Aorta (tissue), 5 donors: ENCODE results near the gene UBC. TPM values are rescaled to one million over a fixed set of nuclear protein-coding genes. Genes with fewer than 3 reads are reported as not detected.
A peak's percentile ranks its signal among the peaks of the same experiment; 100 is the strongest.

ENCODE experiments used
- ATAC-seq: fragments of 200-7000 bp; cut with Tn5 transposase; one replicate; pipeline ENCODE4 v1.9.1; 2022; ENCODE audit warnings: moderate library complexity; ENCODE audit not compliant: low FRiP score
- DNase-seq, 2 donors: peaks; one replicate each; pipeline ENCODE4 v3.0.0-alpha.2; 2020
- H3K27ac ChIP-seq, 2 donors: one replicate each; pipeline ENCODE4 v1.5.1; 2013; ENCODE audit warnings: low read length in 2 of 2, mild to moderate bottlenecking in 2 of 2, moderate library complexity in 2 of 2, control low read depth in 1 of 2, inconsistent platforms in 1 of 2, low read depth in 1 of 2
- H3K27me3 ChIP-seq, 2 donors: one replicate each; pipeline ENCODE4 v1.6.1; 2013; ENCODE audit warnings: control low read depth in 1 of 2, low read length in 1 of 2, mild to moderate bottlenecking in 1 of 2, moderate library complexity in 1 of 2; ENCODE audit not compliant: insufficient read depth in 2 of 2, control insufficient read depth in 1 of 2
- H3K36me3 ChIP-seq, 2 donors: one replicate each; pipeline ENCODE4 v1.6.1; 2013; ENCODE audit warnings: control low read depth in 1 of 2, low read length in 1 of 2, mild to moderate bottlenecking in 1 of 2; ENCODE audit not compliant: insufficient read depth in 2 of 2, control insufficient read depth in 1 of 2
- H3K4me1 ChIP-seq, 2 donors: one replicate each; pipeline ENCODE4 v1.6.1; 2013; ENCODE audit warnings: low read length in 2 of 2, control low read depth in 1 of 2, mild to moderate bottlenecking in 1 of 2, moderate library complexity in 1 of 2; ENCODE audit not compliant: insufficient read depth in 2 of 2, control insufficient read depth in 1 of 2
- H3K4me3 ChIP-seq, 2 donors: one replicate each; pipeline ENCODE4 v1.5.1; 2013; ENCODE audit warnings: low read length in 2 of 2, control low read depth in 1 of 2, mild to moderate bottlenecking in 1 of 2
- H3K9me3 ChIP-seq: one replicate; pipeline ENCODE4 v1.6.1; 2013; ENCODE audit warnings: mild to moderate bottlenecking, low read length; ENCODE audit not compliant: control insufficient read depth
- WGBS, 2 donors: extraction: QIAGEN DNeasy Blood & Tissue Kit; methylation state at CpG; one replicate each; pipeline ENCODE4 v1.1.7; 2013; 5-methylcytosine and 5-hydroxymethylcytosine counted together
- intact Hi-C, 2 donors: fragments of 100-400 bp; cut with DNase I; formaldehyde crosslinking; loops; one replicate each; pipeline versions ENCODE4 v1.14.2 to v1.15.0; 2022
- polyA plus RNA-seq, 2 donors: library from polyadenylated mRNA; stranded (reverse); fragments of 200-250 nt; gene quantifications; one replicate each; pipeline ENCODE4 v1.2.3, GENCODE V29; 2013
- total RNA-seq, 2 donors: library from RNA; stranded (reverse); fragmentation: NEBNext Ultra II Directional; extraction: Animal tissue kit (Norgen Biotek cat#: 25700); gene quantifications; one replicate each; pipeline ENCODE4 v1.2.1, GENCODE V29; 2021
- donor health status: healthy with polysubstance abuse.
- donor health status: Bipolar disorder and iron deficiency.
- donor health status: DM: no; HTN: no; CAD: no.
- donor health status: DM: no; HTN: no; CAD: no.
- donor health status: DM: yes; HTN: yes; CAD: no.

UBC gene
- total and polyA plus RNA-seq, 4 donors: 667 to 1,844 (median 1,253) TPM

DNA sequence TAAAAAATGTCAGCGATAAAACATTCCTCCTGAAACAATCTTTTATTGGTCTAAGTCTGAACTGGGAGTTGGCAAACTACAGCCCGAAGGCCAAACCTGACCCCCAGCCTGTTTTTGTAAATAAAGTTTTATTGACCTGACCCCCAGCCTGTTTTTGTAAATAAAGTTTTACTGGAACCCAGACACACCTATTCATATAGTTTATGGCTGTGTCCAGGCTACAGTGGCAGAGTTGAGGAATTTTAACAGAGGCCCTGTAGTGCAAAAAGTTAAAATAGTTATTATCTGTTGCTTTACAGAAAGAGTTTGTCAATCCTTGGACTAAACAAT is 38.7 kb downstream of the UBC start:
- Histone ChIP-seq H3K9me3 (no peaks in the 10 kb centered on the region), H3K4me1 (no peaks in the 10 kb centered on the region), H3K4me3 (no peak overlapping the region), H3K27me3 (no peaks in the 10 kb centered on the region), H3K36me3 (no peaks in the 10 kb centered on the region), H3K27ac (no peak overlapping the region)
- WGBS, 2 donors: 69 to 72% methylated on average over 2 of the region's 2 CpGs
- ATAC-seq (no peak), DNase-seq (no peak)
- intact Hi-C loops: no loop called here

DNA sequence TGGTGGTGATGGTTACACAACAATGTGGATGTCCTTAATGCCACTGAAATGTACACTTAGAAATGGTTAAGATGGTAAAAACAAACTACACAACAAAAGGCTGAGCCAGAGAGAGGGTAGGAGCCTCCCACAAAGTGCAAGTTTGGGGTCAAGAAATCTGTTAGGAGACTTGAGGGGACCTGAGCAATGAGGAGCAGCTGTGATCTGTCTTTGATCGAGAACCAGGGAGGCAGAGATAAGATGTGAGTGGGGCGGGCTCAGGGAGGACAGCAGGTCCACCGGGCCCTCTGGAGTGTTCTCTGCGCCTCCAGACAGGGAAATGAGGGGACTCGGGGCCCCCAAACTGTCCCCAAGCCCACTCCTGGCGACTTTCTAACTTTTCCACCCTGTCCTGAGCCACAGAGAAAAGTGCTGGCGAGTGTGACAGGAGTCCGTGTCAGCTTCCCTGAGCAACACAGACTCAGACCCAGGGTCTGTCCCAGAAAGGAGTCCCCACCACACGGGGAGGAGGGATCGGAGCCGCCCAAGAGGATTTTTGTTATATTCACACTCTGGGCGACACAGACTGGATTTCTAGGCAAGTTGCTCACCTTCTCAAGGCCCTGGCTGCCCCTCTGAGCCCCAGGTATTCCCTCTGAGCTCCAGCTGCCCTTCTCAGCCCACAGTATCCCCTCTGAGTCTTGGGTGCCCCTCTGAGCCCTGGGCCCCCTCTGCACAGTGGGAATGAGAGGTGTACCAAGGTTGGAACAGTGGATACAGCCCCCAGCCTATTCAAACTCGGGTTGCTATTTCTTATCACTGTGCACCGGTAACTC is 39.3 kb downstream of the UBC start:
- WGBS, 2 donors: 71 to 76% methylated on average over 14 of the region's 14 CpGs
- Histone ChIP-seq H3K4me3 (no peak overlapping the region), H3K27ac (no peak overlapping the region), H3K36me3 (no peaks in the 10 kb centered on the region), H3K4me1 (no peaks in the 10 kb centered on the region), H3K27me3 (no peaks in the 10 kb centered on the region), H3K9me3 (no peaks in the 10 kb centered on the region)
- intact Hi-C loops: no loop called here
- DNase-seq (no peak), ATAC-seq (no peak)

DNA sequence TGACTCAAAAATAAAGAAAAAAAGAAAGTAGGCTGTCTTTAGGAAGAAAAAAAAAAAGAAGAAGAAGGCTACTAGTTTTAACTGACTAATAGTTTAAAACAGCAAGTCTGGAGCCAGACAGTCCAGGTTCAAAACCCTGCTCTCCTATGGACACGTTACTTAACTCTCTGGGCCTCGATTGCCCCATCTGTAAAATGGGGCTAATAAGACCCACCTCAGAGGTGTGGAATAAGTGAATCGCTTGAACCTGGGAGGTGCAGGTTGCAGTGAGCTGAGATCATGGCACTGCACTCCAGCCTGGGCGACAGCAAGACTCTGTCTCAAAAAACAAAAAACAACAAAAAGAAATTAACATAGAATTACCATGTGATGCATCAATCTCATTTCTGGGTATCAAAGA is 40.3 kb downstream of the UBC start:
- no peak for DNase-seq
- no peak overlapping the region for H3K27ac ChIP-seq
- intact Hi-C loops: no loop called here
- no peaks in the 10 kb centered on the region for H3K36me3 ChIP-seq
- no peaks in the 10 kb centered on the region for H3K9me3 ChIP-seq
- no peaks in the 10 kb centered on the region for H3K27me3 ChIP-seq
- WGBS, 2 donors: 92 to 94% methylated on average over 4 of the region's 4 CpGs
- no peaks in the 10 kb centered on the region for H3K4me1 ChIP-seq
- H3K4me3 ChIP-seq: no peak overlapping the region
- ATAC-seq: no peak

DNA sequence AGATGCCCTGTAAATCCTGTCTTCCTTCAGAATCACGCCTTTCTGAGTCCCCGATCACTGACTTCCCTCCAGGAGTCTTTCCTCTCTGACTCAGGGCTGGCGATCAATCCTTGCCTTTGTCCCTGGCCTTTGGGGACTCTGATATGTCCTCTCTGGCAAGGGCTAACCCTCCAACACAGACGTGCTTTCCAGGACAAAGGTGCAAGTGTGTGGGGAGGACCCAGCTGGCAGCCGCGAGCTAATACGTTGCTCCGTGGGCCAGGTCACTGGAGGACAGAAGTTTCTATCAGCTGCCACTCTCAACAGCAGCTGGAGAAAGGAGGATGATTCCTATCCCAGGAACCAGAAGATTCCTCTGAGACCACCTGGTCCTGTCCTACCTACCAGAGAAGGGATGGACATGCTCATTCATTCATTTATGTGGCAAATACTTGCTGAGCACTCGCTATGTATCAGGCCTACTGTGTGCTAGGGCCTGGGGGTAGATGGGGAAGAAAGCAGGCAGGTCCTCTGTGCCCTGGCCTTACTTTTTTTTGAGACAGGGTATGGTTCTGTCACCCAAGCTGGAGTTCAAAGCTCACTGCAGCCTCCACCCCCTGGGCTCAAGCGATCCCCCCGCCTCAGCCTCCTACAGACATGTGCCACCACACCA is 42.3 kb downstream of the UBC start:
- ATAC-seq: no peak

DNA sequence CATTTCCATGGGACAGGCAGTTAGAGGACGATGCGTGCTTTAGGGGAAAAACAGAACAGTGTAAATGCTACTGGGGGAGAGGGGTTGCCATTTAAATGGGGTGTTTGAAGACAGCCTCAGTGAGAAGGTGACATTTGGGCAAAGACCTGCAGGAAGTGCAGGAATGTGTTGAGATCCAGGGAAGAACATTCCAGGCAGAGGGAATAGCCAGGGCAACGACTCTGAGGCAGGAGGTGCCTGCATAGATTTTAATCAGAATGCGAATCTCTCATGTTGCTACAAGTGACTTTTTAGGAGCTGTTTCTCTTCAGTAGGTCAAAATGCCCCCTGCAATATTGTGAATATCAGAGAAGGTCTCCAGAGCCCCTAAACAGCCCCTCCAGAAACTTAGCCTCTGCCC is 43.2 kb downstream of the UBC start:
- no peaks in the 10 kb centered on the region for H3K9me3 ChIP-seq
- WGBS, 2 donors: 88 to 90% methylated on average over 4 of the region's 4 CpGs

More for the DNA sequence above, 42.3 kb downstream of the UBC start:
- no peak overlapping the region for H3K4me3 ChIP-seq
- no peak overlapping the region for H3K27ac ChIP-seq
- DNase-seq: no peak
- 89 to 92% methylated on average over 11 of the region's 11 CpGs for WGBS, 2 donors
- no peaks in the 10 kb centered on the region for H3K4me1 ChIP-seq
- intact Hi-C loops: no loop called here
- H3K9me3 ChIP-seq: no peaks in the 10 kb centered on the region
- no peaks in the 10 kb centered on the region for H3K27me3 ChIP-seq
- no peaks in the 10 kb centered on the region for H3K36me3 ChIP-seq

DNA sequence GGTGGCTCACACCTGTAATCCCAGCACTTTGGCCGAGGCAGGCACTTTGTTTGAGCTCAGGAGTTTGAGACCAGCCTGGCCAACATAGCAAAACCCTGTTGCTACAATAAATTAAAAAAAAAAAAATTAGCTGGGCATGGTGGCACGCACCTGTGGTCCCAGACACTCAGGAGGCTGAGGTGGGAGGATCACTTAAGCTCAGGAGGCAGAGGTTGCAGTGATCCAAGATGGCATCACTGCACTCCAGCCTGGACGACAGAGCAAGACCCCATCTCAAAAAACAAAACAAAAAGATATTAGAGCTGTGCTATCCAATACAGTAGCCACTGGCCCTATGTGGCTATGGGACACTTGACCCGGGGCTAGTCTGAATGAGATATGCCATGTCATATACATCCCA is 43.9 kb downstream of the UBC start:
- DNase-seq (no peak), ATAC-seq (no peak)
- H3K4me3 ChIP-seq: no peak overlapping the region
- intact Hi-C loops: no loop called here
- no peak overlapping the region for H3K27ac ChIP-seq
- no peaks in the 10 kb centered on the region for H3K4me1 ChIP-seq
- 93 to 94% methylated on average over 4 of the region's 4 CpGs for WGBS, 2 donors
- H3K36me3 ChIP-seq: no peaks in the 10 kb centered on the region
- no peaks in the 10 kb centered on the region for H3K9me3 ChIP-seq
- no peaks in the 10 kb centered on the region for H3K27me3 ChIP-seq

More for the DNA sequence above, 43.2 kb downstream of the UBC start:
- no peak for ATAC-seq
- H3K27ac ChIP-seq: no peak overlapping the region
- no peaks in the 10 kb centered on the region for H3K36me3 ChIP-seq
- no peaks in the 10 kb centered on the region for H3K27me3 ChIP-seq
- no peak overlapping the region for H3K4me3 ChIP-seq
- H3K4me1 ChIP-seq: no peaks in the 10 kb centered on the region
- intact Hi-C loops: no loop called here
- no peak for DNase-seq

DNA sequence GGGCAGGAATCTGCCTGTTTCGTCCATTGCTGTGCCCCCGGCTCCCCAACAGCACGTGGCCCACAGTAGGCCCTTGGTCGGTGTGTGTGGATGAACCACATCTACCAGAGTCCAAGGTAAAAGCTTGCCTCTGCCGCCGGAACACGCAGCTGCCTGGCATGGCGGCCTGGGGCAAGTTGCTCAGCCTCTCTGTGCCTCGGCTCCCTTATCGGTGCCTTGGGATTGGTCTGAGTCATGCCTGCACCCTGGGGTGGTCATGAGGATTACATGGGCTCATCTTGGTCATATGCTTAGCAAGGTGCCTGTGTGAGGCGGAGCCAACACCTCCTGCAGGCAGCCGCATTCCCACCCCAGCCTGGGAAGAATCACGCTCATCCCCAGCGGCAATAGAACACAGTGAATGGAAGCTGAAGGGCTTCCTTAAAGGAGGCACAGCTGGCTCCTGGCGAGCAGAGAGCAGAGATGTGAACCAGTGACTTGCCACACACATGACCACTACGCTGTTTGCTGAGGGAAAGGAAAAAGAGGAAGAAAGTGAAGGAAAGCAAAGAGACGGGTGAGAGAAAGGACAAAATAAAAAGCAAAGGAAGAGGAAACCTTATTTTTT is 45.3 kb downstream of the UBC start:
- Histone ChIP-seq H3K9me3 (no peaks in the 10 kb centered on the region), H3K36me3 (no peaks in the 10 kb centered on the region), H3K27me3 (no peaks in the 10 kb centered on the region), H3K4me1 (no peaks in the 10 kb centered on the region), H3K4me3 (no peak overlapping the region), H3K27ac (no peak overlapping the region)
- intact Hi-C loops: no loop called here
- ATAC-seq: peak; percentile 52
- DNase-seq: peak in 1 of 2 donors; percentile 72
- 81 to 86% methylated on average over 17 of the region's 17 CpGs for WGBS, 2 donors

DNA sequence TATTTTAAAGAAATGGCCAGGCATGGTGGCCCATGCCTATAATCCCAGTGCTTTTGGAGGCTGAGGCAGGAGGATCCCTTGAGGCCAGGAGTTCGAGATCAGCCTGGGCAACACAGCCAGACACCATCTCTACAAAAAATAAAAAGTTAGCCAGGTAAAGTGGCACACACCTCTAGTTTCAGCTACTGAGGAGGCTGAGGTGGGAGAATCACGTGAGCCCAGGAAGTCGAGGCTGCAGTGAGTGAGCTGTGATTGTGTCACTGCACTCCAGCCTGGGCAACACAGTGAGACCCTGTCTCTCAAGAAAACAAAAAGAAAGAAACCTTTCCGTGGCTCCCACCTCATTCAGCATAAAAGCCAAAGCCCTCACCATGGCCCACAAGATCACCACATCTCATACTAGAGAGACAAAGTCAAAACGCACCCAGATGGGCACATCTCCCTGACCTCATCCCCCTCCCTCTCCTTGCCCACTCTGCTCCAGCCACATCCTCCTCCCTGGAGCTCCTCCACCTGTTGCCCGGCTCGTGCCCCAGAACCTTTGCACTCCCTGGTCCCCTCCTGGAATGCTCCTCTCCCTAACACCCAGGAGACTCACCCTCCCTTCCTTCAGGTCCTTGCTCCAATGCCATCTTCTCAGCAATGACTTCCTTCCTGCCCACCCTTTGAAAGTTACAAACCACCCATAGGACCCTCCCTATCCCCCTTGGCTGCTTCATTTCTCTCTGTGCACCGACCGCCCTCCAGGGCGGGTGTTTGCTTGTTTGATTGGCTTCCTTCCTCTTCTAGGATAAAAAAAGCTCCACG is 46.0 kb downstream of the UBC start:
- H3K4me3 ChIP-seq: no peak overlapping the region
- H3K9me3 ChIP-seq: no peaks in the 10 kb centered on the region
- no peak overlapping the region for H3K27ac ChIP-seq
- no peaks in the 10 kb centered on the region for H3K36me3 ChIP-seq
- H3K4me1 ChIP-seq: no peaks in the 10 kb centered on the region
- DNase-seq (no peak), ATAC-seq (no peak)
- 77 to 86% methylated on average over 11 of the region's 11 CpGs for WGBS, 2 donors
- intact Hi-C loops: no loop called here
- H3K27me3 ChIP-seq: no peaks in the 10 kb centered on the region
